HG03108 (cell line): ENCODE data around the gene GIGYF1.

Experiments
- ATAC-seq: cut with Tn5 transposase; IDR thresholded peaks from one replicate; pipeline ENCODE4 v1.9.1; 2021; ENCODE audit warnings: moderate library complexity; ENCODE audit not compliant: unreplicated experiment

Gene GIGYF1

DNA sequence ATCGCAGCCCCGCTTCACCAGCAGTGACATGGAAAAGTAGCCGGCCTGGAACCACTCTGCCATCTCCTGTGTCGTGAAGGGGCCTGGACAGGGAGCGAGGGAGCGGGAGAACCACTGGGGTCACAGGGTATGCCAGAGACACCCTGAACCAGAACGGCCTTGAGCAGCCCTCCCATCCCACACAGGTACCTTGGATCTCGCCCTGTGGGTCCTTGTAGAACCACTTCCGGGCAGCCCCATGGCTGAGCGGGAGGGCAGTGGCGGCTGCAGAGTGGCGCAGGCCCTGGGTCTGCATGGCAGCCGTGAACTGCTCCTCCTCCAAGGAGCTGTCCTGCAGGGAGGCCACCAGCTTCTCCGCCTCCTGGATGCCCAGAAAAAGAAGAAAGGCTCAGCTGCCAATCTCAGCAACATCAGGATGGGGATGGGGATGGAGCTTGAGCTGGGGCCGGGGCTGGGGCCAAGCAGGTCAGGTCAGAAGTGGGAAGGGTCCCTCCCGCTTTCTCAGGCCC is 9.5 kb downstream of the GIGYF1 start:
- ATAC-seq: no peak

DNA sequence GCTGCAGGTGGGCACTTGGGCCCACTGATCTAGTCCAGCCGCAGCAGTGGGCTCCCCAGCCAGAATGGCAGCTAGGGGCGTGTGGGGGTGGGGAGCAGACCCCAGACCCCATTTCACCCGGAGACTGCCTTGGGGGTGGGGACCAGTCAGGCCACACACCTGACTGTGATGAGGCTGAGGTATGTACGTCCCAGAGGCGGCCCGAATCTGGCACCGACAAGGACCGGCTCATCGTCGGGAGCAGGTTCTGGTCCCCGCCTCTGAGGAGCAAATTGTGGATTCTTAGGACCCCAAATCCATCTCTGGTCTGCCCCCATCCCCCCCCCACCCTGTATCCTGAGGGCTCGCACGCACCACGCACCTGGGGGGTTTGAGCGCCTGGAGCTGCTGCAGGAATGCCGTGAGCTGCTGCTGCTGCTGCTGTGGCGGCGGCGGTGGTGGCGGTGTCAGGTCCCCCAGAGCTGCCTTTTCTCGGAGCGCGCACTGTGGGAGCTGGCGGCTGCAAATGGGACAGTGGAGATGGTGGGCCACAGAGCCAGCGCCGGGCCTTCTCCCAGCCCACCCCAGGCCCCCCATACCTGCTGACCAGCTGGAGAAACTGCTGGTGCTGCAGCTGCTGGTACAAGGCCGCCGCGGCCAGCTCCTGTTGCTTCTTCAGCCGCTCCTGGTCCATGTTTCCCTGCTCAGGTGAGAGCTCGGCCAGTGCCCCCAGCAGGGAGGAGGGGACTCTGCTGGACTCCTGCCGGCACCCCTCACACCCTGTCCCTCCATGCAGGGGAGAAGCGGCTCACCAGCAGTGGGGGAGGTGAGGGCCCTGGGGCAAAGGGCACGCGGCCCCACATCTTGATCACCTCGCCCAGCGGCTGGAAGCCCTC is 10.2 kb downstream of the GIGYF1 start:
- ATAC-seq: no peak

DNA sequence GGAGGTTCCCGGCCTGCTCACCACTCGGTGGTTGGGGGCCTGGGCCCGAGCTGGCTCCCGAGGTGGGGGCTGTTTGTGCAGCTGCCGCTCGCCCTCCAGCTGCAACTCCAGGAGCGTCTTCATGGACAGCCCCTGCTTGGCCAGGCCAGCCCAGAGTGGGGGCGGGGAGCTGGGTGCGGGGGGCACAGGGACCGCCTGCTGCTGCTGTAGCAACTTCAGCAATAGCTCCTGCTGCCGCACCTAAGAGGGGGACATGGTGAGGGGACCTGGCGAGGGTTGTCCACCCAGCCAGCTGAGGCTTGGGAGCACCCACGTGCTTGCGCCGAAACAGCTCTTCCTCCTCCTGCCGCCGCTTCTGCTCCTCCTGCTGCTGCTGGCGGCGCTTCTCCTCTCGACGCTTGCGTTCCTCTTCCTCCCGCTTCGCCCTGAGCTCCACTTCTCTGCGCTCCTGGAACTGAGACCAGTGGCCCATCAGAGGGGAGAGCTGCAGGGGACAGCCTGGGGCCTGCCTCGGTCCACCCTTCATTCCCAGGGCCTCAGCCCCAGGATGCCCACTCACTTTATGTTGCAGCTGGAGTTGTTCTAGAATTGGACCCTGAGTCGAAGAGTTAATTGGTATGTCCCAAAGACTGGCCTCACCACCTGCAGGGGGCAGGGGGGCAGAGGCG is 10.9 kb downstream of the GIGYF1 start:
- no peak for ATAC-seq

DNA sequence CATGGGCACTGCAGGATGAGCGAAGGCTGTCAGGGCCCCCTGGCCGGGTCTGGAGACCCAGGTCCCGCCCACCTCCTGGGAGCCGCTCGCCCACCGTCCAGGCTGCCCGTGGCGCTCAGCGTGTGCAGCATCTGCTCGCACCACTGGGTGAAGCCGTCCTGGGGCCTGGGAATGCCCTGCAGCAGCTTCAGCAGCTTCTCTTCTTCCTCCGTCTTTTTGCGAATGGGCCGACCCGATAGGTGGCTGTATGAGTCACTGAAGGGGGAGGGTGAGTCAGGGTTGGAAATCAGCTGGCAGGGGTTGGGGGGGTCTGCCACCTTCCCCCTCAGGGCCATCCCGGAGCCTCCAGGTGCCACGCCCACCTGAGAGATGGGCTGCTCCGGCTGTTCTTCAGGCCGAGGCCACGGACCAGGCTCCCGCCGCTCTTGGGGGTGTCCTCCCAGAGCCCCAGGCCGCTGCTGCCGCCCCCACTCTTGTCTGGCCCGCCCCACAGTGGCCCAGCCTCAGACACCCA is 11.8 kb downstream of the GIGYF1 start:
- no peak for ATAC-seq

DNA sequence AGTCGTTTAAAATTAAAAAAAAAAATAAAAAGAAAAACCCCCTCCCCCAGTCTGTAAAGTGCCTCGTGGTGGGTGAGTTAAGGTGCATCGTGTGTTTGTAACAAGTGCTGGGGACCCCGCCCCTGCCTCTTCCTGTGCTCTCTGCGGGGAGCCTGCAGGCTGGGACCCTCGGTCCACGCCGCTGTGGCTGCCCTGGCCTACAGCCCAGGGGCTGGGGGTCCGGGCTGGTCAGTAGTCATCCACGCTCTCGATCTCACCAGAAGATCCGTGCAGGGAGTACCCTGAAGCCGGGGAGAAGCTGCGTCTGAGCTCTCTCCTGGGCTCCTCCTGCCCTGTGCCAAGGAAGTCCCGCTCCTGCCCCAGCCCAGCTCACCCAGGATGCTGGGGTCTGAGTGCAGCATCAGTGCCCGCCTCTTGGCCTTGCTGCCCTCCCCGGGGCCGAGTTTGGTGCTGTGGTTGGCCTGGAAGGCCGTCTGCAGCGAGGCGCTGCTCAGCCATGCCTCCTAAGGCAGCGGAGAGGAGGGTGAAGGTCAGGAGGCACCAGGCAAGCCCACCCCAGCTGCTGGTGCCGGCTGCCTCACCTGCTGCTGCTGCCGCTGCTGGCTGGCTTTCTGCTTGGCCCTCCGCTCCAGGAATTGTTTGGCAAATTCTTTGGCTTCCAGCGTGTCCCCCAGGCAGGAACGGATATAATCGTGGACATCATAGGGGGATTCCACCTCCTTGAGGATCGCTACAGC is 12.4 kb downstream of the GIGYF1 start:
- ATAC-seq: no peak

DNA sequence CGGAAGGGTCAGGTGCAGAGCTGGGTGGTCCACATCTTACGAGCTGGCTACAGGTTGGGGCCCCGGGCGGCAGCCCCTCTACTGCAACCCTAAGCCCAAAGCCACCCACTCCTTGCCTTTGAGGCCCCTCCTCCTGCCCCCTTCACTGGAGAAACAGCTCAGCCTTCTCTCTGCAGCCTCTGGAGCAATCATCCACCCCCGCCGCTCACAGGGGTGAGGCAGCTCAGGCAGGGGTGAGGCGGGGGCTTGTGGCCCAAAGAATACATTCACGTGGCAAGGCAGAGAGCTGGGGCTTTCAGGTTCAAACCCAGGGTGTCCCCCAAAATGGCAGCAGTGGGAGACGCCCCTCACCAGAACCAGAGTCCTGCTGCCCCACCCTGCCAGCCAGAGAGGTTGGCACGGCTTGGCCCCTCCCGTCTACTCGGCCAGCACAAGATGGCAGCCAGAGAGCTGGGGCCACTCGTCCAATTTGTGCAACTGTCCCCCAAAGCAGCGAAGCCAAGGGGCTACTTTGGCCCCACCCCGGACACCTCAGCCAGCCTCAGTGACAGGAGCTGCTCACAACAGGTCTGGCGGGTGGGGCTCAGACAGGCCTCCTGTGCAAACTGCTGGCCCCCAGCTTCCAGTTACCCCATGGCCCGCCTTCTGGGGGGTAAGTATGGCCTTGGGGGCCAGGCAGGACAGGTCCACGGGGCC is 13.3 kb downstream of the GIGYF1 start:
- ATAC-seq: no peak

DNA sequence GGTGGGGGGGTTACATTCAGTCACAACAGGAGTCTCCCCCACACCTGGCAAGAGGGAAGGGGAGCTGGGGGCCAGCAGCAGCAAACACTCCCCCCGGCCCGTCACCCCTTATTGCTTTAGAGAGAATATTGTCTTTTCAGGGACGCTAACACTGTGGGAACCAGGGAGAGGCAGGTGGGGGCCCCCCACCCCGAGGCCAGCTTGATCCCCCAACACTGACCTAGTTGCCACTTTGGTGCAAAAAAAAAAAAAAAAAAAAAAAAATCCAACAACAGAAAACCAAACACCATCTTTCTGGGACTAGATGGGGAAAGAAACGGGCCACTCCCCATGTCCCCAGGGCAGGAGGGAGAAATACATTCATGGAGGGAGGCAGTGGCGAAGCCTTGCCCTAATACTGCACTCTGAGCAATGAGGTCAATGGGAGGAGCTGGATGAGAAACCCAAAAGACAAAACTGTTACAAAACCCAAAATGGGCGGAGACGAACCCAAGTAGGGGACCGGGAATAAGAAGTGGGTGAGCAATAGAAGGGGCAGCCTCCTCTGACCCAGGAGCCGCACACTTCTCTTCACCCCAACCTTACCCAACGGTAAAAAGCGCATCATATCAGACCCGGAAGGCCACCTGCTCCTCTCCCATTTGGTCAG is 14.0 kb downstream of the GIGYF1 start:
- no peak for ATAC-seq

DNA sequence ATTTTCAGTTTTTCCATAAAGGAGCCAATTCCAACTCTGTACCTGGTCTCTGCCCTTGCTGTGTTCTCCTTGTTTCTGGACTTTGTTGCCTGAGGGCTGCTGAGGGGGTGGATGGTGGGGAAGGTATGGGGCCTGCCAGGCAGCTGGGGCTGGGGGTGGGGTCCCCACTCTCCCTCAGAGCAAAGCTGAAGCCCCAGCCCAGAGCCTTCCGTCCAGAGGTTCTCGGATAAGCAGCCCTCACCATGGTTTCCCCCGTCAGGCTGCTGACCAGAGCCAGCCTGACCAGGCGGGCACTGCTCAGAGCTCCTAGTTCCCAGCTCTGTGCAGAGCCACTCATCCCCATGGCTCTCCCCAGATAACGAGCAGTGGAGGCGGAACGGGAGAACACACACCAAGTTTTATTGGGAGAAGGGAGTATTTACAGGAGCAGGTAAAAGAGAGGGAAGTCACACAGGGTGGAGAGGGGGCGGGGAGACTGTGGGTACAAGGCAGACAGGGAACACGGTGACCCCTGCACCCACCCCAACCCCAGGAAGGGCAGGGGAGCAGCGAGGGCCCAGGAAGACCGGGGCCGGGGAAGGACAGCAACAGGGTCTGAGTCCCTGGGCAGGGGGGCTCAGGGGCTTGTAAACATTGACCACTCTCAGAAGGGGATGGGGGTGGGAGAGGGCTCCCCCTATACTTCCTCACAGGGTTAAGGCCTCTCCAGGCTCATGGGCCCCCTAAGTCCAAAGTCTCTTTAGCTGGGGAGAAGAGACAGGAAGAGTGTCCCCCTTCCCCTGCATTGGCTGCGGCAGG is 14.7 kb downstream of the GIGYF1 start:
- no peak for ATAC-seq

DNA sequence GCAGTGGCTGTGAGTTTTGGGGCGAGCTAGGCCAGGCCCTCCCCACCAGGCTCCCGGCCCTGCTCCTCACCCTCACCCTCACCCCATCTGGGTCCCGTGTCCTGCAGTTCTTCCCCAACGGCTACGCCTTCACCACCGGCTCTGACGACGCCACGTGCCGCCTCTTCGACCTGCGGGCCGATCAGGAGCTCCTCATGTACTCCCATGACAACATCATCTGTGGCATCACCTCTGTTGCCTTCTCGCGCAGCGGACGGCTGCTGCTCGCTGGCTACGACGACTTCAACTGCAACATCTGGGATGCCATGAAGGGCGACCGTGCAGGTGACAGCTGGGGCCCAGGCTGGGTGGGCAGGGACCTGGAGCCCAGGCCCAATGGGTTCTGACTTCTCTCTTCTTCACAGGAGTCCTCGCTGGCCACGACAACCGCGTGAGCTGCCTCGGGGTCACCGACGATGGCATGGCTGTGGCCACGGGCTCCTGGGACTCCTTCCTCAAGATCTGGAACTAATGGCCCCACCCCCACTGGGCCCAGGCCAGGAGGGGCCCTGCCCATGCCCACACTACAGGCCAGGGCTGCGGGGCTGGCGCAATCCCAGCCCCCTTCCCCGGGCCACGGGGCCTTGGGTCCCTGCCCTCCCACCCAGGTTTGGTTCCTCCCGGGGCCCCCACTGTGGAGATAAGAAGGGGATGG is 15.6 kb downstream of the GIGYF1 start:
- no peak for ATAC-seq

DNA sequence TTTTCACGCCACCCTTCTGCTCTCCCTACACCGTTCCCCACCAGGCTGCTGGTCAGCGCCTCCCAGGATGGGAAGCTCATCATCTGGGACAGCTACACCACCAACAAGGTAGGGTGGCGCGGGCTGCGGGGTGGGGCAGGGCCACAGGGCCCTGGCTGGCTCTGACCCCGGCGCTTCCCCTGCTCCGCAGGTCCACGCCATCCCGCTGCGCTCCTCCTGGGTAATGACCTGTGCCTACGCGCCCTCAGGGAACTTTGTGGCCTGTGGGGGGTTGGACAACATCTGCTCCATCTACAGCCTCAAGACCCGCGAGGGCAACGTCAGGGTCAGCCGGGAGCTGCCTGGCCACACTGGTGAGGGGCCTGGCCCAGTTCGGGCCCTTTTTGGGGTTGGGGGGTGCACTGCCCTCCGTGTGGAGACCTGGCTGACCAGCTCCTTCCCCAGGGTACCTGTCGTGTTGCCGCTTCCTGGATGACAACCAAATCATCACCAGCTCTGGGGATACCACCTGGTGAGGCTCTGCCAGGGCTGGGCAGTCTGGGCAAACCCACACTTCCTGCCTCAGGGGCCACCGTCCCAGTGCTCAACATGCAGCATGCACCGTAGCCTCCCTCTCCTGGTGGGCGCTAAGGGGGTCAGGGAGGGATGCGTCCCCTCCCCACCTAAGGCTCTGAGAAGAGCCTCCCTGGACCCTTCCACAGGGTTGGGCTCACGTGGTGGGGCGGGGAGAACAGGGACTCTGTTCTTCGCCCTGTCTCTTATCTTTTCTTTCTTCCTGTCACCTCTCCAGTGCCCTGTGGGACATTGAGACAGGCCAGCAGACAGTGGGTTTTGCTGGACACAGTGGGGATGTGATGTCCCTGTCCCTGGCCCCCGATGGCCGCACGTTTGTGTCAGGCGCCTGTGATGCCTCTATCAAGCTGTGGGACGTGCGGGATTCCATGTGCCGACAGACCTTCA is 16.5 kb downstream of the GIGYF1 start:
- no peak for ATAC-seq

DNA sequence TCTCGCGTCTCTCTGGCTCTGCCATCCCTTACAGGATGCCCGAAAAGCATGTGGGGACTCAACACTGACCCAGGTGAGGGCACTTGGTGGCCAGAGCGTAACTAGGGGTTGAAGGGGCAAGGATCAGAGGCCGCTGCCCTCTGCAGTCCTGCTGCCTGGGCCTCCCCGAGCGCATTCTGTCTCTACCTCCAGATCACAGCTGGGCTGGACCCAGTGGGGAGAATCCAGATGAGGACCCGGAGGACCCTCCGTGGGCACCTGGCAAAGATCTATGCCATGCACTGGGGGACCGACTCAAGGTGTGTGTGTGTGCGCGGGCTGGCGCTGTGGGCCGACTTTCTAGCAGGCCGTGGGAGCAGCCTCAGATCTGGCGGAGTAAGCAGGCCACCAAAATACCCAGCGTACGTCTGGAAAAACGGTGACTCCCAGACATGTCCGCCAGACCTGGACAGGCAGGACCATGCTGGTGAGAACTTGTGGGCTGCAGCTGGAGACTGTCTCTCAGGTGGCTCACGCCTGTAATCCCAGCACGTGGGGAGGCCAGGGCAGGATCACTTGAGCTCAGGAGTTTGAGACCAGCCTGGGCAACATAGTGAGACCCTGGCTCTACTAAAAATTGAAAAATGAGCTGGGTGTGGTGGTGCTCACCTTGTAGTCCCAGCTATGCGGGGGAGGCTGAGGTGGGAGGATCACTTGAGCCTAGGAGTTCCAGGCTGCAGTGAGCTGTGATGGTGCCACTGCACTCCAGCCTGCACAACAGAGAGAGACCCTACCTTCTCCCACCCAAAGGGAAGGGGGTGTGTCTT is 17.3 kb downstream of the GIGYF1 start:
- ATAC-seq: no peak

DNA sequence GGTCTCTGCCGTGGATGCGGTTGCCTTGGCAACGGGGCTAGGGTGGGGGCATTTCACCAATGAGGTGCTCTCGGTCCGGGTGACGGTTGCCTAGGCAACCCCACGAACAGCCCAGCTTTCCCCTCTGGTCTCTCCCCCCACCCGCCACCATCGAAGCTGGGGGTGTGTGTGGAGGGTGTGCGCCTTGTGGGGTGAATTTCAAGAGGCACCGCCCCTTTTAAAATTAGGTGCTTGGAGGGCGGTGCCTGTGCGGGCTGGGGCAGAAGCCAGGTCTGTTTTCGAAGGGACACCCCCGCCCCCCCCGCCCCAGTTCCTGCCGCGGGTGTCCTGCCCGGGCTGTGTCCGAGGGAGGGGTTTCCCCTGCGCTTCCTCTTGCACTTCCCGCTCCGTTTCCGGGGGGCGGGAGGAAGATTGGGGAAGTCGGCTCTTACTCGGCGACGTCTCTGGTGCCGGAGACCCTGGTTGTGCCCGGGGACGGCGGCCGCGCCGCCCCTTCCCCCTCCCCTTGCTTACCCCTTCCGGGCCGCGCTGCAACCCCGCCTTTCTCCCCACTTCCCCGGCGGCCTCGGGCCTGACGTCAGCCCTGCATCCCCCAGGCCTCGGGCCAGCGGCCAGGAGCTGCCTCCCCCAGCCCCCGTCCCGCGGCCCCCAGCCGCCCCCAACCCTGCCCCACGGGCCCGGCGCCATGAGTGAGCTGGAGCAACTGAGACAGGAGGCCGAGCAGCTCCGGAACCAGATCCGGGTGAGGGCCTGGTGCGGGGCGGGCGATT is 18.3 kb downstream of the GIGYF1 start:
- ATAC-seq: peak; percentile 28

DNA sequence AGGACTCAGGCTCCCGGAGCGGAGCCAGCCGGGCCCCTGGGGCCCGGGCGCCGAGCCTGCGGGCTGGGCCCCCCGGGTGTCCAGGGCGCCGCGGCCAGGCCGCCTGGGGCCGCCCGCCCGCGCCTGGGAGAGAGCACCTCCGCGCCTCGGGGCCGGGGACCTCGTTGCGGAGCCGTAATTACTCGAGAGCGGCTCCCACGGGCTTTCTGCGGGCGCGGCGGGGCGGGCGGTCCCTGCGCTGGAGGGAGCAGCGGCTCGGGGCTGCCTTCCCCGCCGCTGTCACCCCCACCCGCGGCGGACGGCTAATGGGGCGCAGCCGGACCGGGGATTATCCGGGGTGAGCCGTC is 19.0 kb downstream of the GIGYF1 start:
- no peak for ATAC-seq

DNA sequence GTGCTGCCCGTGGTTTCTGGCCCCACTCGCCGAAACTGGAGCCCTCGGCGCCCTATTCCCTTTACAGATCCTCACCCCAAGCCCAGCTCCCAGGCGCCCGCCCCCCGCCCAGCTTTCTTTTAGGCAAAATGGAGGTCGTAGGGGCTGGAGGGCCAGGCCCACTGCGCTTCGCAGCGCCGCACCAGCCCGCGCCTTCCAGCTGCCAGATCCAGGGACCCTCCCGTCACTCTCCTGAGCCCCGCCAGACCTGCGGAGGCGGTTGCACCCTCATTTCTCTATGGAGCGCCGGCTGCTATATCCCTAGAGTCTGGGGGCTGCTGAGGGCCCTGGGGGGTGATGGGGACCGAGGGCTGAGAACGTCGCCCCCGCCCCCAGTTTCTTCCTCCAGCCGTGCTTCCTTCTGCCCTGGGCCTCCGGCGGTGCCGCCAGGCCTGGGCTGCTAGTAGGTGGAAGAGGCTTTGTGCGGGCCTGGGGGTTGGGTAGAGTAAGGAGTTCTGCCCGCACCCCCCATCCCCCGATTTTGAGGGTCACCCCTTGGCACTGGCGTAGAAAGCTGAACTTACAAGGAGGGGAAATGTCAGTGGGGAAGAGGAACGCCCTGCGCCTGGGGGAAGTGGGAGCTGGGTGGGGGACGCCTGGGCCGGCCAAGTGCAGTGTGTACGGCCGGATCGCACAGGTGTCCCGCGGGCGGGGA is 19.5 kb downstream of the GIGYF1 start:
- ATAC-seq: no peak

DNA sequence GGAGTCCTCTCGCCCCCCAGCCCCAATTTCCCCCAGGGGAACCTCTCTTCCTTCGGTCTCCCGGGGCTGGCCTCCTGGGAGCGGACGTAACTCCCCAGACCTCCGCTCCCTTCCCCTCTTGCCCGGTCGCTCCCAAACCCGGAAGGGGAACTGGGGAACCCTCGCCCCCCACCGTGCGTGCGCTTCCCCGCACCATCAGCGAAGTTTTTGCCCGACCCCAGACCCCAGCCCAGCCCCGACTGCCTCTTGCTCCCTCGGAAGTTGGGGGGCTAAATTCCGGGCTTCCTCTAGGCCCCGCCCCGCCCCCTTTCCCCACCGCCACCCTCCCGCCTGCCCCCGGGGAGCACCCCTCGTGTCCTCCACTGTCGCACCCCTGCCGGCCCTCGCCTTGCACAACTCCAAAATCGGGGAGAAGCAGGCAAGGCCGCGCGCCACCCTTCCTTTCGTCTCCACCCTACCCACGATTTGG is 20.1 kb downstream of the GIGYF1 start:
- peak; percentile 1 for ATAC-seq
